ENCODE measurements around the gene YDJC.
"Not testable (repeated sequence)": the region's sequence is repeated elsewhere in the genome, so short reads cannot be mapped to it uniquely, and the experiment has no call there.

YDJC gene

DNA sequence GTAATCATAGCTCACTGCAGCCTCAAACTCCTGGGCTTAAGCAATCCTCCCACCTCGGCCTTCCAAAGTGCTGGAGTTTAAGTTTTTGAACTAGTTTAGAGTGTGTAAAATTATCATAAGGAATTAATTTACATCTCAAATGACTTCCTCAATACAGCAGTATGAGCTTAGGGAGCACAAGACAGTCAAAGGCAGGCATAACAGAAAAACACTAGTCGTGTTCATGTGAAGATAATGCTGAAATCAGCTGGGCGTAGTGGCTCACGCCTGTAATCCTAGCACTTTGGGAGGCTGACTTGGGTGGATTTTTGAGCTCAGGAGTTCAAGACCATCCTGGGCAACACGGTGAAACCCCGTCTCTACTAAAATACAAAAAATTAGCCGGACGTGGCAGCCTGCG is 25.8 kb downstream of the YDJC start:
- no peak for DNase-seq

GRCh38 chr22:21602579-21602978 is 27.2 kb downstream of the YDJC start:
- DNase-seq, result no peak

DNA sequence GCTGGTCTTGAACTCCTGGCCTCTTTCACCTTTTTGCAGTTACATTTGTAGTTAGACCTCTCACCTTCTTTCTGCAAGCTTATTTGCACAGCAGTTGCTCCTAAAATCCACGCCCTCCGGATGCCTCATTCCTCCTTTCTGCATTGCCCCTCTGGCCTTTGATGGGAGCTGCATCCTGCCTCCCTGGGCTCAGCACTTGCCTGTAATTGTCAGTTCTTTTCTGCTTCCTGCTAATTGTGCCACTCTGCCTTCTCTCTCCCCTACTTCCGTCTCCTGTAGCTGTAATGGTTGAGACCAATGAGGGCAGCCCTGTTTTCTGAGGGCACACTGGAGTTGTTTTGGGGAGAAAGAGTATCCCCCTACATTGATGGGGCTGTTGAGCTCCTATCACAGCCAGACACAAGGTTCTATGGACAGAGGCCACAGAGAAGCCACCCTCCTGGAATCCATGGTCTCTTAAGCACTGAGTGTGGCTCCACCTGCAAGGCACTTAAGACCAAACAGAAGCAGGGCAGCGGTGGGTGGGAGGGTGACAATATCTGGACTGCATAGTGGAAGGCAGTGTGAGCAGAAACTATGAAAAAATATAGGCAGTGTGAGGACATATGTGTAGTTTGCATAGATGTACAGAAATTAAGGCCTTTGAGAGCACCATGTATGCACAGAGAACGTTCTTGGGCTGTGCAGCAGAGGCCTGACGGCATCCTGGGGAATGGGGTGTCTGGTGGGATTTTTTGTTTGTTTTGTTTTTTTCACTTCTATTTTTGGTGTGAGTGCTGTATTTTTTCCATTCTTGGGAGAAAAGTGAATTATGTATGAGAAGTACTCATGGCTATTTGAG is 30.5 kb downstream of the YDJC start:
- no peak for DNase-seq

DNA sequence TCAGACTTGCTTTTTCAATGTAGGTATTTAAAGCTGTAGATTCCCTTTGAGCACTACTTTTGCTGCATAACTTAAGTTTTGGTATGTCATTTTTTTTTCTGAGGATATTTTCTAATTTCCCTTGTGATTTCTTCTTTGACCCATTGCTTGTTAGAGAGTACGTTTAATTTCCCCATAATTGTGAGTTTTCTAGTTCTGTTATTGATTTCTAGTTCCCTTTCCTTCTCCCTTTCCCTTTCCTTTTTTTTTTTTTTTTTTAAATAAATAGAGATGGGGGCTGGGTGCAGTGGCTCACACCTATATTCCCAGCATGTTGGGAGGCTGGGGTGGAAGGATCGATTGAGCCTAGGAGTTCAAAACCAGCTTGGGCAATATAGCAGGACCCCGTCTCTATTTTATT is 31.5 kb downstream of the YDJC start:
- DNase-seq, result no peak

DNA sequence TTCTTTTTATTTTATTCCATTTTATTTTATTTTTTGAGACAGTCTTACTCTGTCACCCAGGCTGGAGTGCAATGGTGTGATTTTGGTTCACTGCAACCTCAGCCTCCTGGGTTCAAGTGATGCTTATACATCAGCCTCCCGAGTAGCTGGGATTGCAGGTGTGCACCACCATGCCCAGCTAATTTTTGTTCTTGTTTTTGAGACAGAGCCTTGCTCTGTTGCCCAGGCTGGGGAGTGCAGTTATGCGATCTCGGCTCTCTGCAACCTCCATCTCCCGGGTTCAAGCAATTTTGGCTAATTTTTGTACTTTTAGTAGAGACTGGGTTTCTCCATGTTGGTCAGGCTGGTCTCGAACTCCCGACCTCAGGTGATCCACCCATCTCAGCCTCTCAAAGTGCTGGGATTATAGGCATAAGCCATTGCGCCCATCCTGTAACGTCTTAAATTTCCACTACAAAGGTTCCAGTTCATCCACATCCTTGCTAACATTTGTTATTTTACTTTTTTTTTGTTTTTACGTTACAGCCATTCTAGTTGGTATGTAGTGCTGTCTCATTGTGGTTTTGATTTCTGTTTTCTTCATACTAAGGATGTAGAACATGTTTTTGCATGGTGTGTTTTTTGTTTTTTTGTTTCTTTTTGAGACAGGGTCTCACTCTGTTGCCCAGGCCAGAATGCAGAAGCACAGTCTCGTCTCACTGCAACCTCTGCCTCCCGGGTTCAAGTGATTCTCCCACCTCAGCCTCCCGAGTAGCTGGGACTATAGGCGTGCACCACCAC is 33.3 kb downstream of the YDJC start:
- DNase-seq, result not testable (repeated sequence)

DNA sequence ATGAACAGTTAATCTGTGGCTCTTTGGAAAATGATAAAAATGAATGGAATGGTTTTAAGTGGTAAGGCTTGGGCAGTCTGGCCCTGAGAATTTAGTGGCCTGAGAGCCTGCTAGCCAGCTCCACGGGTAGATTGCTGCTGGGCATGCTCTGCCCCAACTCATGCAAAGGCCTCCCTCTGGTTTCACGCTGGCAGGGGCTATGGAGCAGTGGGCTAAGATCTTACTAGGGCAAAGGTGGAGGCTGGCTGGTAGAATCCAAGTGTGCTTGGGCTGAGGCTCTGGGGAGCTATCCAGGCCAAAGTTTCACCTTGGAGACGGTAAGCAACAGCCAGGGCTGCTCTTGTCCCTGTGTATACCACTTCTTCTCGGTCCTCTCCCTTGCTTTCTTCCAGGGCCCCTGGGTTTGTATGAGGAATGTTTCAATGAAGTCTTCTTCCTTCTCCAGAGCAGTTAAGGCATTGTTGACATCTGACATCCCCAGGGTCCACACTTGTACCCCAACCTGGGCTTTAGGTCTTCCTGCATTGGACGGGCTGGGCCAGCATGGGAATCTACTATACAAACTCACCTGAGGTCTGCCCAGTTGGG is 34.9 kb downstream of the YDJC start:
- no peak for DNase-seq

DNA sequence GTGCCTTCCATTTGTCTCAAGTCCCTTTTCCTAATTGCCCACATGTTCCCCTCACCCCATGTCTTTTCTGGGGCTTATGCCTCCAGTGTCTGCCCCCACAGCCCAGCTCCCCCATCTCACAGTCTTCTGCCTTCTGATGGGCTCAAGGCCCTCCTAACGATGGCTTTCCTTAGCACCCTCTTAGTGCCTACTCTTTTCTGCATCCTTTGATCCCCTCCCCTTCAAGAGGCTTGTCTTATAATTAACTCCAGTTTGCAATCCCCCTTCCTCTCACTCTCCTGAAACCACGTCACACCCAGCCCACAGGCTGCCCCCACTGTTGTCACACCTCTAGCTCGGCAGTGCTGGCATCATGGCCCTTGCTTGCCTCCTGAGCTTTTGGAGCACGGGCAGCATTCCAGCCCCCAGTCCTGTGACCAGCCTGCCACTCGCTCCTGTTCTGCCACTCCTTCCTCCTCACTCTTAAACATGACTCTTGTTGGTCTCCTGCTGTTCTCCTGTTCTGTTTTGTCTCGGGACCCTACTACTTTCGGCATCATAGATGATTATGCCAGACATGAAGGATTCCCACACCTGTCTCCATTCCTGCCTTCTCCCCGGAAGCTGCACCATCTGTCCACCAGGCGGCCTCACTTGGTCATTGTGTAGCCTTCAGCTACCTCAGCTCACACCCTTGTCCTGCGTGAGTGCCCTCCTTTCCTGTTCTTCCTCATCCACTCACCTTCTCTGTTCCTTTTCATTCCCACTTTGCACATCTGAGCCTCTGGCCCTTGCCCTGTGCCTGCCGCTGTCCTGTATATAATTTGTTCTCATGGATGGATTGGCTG is 36.2 kb downstream of the YDJC start:
- DNase-seq, result no peak

GRCh38 chr22:21592422-21592821 is 37.4 kb downstream of the YDJC start:
- DNase-seq, result no peak

GRCh38 chr22:21591695-21592094 is 38.1 kb downstream of the YDJC start:
- DNase-seq, result no peak

GRCh38 chr22:21590809-21591641 is 38.8 kb downstream of the YDJC start:
- no peak for DNase-seq

- DNase-seq, result no peak
These were observed 40.4 kb downstream of the YDJC start for GRCh38 chr22:21589396-21589795.

DNA sequence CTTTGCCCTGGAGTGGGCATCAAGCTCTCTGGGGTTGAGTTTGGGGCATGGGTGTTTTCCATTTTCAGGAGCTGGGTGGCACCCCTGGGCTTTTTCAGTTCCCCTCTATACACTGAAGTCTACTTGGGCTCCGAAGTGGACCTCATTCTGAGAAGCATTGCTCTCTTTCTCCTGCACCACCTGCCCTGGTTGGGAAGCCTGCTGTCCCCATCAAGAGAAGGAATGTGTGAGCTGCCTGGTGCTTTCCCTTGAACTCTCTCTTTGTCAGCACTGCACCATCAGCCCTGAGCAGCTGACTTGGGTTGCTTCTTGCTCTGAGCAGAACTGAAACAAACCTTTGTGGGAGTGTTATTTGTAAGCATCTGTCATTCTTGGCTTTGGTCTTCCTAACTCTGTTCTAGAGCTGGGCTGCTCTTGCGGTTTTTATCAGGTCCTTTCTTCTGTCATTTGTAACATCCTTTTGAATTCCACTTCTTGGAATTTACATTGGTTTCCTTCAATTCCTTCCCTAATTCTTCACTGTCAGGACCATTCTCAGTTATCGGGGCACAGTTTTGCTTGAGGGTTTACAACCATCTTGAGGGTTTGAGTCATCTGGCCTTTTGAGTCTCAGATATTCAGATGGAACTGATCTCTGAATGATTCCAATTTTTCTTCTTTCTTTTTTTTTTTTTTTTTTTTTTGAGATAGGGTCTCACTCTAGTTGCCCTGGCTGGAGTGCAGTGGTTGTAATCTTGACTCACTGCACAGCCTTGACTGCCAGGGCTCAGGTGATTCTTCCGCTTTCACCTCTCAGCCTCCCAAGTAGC is 41.8 kb downstream of the YDJC start:
- DNase-seq, result no peak

DNA sequence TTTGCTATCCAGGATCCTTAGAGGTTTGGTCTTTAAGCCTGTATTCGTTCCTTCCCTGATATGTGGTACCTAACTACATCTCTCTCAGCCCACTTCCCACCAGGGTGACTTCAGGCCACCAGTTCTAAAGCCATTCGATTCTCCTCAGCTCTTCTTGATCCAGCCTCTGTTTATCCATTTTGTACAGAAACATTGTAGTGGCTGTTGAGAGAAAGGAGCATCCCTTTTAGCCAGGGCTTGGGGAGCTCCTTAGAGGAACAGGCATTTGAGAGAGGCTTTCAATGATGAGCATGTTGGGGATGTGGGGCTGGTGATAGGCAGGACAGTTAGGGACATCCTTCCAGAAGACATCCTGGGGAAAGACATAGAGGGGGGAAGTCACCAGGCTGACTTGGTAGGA is 44.4 kb downstream of the YDJC start:
- no peak for DNase-seq

DNA sequence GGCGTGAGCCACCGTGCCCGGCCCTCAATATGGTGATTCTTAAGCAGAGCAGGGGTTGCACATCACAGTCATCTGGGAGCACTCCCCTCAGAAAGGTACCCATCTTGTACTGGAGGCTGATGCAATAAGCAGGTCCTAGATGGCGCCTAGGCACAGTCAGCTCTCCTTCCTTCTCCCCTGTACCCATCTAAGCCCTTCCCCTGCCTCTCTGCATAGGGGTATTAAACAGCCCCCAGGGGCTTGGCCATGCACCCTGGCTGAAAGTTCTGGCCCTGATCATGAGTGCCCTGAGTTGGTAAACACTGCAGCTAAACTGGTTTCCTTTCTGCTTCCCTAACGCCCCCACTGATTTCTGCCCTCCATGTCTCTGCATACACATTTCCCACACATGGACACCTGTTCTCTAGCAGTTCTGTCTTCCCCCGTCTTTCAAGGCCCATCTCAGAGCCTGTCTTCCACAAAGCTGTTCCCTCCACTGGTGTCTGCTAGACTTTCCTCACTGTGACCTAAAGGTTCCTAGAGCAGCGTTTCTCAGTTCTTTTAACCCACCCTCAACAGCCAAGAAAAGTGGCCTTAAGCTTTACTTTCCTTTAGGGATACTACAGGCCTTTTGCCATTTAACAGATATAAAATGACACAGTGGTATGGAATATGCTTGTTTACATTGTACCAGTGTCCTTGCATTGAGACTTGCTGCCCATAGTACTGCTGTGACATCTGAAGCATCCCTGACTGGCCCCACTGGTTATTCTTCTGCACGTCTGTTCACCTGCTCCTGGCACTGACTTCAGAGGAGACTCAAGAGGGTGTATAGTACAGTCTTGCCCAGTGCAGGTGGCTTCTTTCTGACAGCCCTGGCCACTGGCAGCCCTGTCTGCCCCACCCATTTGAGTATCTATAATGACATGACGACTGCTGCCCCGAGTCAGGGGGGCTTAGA is 46.8 kb downstream of the YDJC start:
- DNase-seq, result no peak

GRCh38 chr22:21581009-21581713 is 48.7 kb downstream of the YDJC start:
- not testable (repeated sequence) for DNase-seq

GRCh38 chr22:21580623-21581007 is 49.2 kb downstream of the YDJC start:
- DNase-seq, result not testable (repeated sequence)

GRCh38 chr22:21579474-21579851 is 50.4 kb downstream of the YDJC start:
- no peak for DNase-seq
